ENCODE results near the gene PTPN21.
A peak's percentile ranks its signal among the peaks of the same experiment; 100 is the strongest.
"Not testable (repeated sequence)": the region's sequence is repeated elsewhere in the genome, so short reads cannot be mapped to it uniquely, and the experiment has no call there.

Gene PTPN21

DNA sequence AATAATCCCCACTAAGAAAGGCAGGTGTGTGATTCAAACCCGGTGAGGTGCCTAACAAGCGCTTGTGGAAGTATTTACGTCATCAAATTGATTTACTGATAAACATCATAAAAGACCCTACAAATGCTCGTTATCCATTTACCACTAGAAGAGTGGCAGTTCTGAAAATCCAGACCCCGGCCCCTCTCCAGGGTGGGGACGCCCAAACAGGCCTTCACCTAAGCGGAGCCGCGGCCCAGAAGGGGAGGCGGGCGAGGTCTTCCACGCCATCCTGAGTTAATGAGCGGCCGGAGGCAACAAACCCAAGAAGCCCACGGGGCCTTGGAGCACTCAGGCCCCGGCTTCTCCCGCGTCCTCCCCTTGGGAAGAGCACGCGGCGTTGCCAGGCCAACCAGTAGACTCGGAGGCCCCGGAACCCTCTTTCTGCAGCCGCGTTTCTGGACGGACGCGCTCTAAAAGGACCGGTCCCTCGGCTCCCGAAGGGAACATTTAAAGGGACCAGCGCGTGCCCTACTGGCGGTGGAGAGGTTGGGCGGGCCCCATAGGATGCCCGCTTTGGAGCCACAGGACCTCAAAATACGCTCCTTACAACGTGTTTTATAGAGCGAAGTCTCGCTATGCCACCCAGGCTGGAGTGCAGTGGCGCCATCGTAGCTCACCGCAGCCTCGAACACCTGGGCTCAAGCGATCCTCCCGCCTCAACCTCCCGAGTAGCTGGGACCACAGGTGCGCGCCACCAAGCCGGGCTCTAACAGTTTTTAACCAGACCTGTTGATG is 3.5 kb downstream of the PTPN21 start:
- DNase-seq = peak; percentile 90

DNA sequence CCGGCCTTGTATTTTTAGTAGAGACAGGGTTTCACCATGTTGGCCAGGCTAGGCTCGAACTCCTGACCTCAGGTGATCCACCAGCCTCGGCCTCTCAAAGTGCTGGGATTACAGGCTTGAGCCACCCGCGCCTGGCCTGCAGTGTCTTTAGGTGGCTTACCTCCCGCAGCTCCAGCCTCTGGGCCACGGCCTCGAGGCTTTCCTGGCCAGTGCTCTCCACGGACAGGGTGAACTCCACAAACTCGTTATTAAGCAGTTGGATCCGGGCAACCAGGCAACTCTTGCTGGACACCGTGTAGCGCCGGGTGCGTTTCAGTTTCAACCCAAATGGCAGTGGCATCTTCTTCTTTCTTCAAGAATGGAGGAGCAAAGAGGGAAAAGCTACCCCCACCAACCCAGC is 4.7 kb downstream of the PTPN21 start:
- DNase-seq = no peak

DNA sequence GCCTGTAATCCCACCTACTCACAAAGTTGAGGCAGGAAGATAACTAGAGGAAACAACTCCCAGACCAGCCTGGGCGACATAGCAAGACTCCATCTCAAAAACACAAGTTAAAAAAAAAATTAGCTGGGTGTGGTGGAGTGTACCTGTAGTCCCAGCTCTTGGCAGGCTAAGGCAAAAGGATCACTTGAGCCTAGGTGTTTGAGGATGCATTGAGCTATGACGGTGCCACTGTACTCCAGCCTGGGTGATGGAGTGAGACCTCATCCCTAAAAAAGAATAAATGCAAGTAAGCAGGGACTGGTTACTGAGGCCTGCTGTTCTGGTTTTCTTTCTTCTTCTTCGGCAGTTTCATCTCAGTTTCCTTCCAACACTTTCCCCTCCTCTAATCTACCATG is 7.4 kb downstream of the PTPN21 start:
- no peak for DNase-seq

DNA sequence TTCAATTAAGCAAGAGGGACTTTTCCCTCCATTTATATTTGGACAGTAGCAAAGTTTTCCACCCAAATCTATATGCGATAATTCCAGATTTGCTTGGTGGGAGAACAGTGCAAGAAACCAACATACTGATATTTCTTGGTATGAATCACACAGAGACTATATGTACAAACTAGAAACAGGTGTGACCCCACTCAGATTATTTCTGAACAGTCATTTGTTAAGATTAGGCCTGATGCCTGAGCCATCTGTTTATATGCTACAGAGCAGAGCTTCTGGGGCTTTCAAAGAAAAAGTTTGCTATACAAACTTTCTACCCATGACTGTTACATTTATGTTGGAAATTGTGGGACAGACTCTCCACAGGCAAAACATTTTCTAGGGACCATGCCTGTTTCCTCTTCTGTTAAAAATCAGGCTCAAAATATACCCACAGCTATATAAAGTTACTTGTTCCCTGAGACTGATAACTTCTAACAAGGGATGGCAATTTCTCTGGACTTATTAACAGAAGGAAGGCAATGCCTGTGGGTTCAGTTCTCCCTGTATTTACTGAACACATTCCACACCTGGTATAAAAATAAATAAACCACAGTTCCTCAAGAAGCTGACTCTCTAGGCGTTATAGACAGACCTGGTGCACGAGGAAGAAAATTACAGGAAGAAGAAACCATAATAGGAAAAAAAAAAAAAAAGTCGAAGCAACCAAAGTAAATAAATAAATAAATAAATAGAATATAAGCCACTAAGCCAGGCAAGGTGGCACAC is 8.0 kb downstream of the PTPN21 start:
- no peak for DNase-seq

DNA sequence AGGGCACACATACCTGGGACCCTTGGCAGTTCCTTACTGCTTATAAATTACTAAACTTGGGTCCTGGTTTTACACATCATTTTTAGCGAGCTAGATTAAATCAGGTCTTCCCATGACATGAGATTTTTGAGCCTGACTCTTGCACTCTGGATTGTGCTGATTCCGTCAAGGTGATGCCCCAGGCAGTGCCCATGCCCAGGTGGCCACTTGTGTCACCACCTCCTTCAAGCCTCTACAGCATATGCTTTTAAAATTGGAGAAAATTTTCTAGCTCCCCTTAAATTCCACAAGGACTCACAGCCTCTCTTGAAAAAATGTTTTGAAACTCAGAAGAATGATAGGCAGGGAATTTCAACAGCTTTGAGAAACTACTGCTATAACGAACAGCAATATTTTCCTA is 9.6 kb downstream of the PTPN21 start:
- DNase-seq = no peak

DNA sequence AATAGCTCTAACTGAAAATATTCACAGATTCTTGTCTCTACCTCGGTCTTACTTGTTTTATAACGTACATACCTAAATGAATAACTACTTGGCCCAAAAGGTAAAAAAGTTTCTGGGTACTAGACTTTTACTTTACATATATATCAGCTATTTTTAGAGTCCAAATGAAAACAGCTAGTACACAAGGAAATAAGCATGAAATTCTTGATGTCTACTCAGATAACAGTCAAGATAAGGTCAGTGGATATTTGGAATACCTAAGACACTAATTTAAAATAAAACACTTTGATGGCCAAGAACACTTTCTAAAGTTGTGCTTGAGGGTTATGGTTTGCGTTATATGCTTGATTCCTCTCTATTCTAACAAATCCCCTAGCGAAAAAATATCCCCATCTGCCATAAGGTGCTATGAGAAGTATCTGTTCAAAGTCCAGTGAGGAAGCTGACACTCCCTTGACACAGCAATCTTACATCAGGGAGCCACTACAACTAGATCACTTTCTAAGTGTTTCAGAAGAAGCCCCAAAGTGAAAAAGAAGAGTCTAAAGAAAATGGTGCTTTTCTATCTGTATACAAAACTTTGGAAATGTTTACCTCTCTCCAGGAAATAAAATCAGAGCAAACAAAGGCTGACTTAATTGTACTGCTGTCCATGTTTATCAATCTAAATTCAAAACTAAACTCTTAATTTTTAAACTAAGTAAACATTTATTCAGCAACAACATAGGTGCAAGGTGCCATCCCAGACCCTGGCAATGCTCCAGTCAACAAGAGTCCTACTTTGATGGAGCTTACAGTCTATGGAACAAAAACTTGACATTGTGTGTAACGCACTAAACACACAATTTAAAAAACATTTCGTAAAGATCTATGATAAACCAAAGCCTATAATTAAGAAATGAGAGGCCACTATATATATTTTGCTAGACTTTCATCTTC is 11.7 kb downstream of the PTPN21 start:
- DNase-seq = no peak

DNA sequence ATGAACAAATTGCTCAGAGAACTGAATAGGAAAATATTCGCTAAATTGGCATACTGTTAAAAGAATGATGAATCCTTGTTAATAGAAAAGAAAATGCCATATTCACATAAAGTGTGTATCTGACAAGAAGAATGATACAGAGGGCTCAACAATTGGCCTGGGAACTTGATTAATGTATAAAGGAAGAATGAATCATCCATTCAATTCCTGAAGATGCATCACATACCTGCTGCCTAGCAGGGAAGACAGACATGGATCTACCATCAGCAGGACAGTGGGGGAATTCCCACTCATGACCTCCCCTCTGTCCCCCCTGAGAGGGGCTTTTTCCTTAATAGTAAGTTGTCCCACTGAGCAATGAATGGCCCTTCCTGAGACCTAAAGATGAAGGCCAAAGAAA is 13.5 kb downstream of the PTPN21 start:
- no peak for DNase-seq

DNA sequence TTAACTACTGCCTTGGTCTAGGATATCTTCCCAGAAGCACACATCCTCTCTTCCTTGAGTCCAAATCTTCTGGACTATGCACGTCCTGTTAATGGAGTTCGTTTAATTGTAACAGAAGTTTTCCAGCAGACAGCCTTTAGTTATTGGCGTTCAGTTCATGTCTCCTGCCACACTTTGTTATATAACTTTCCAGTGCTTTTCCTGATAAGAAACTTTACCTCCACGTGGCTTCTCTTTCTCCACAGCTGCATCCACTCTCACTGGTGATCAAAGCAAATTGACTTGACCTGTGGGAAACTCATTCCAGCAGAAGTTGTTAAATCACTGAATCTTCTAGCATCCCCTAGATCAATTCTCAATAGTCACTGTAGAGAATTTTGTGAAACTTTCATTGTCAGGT is 19.0 kb downstream of the PTPN21 start:
- no peak for DNase-seq

DNA sequence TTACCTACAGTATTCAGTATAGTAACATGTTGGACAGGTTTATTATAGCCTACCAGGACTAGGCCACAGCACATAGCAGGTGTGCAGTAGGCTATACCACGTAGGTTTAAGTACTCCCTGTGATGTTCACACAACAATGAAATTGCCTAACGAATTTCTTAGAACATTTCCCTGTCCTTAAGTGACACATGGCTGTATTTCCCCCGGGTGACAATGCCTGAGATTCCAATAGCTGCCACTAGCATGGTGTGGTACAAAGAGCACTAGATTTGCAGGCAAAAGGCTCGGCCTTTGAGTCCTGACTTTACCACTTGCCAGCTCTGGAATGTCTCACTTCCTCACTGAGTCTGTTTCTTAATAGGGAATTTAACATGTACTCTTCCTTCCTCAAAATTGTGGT is 19.7 kb downstream of the PTPN21 start:
- DNase-seq = no peak

DNA sequence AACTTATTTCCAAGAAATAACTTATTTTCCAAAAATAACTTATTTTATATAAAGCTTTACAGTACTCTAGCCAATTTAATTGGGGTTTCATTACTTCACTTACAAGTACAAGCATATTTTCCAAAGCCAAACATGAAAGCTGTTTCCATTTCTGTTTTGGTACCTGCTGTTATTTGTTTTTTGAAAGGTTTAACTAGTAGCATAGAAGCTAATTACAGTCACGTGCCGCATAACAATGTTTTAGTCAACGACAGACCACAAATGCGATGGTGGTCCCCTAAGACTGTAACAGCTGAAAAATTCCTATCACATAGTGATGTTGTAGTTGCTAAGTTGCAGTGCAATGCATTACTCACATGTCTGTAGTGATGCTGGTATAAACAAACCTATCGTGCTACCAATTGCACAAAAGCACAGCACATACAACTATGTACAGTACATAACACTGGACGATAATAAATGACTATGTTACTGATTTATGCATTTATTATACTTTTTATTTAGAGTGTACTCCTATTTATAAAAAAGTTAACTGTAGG is 21.7 kb downstream of the PTPN21 start:
- no peak for DNase-seq

DNA sequence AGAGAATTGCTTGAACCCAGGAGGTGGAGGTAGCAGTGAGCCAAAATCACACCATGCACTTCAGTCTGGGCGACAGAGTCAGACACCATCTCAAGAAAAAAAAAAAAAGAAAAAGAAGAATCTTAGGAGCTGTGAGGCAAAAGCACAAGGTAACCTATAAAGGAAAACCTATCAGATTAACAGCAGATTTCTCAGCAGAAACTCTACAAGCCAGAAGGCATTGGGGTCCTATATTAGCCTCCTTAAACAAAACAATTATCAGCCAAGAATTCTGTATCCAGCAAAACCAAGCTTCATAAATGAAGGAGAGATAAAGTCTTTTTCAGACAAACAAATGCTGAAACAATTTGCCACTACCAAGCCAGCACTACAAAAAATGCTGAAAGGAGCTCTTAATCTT is 24.9 kb downstream of the PTPN21 start:
- DNase-seq = not testable (repeated sequence)

DNA sequence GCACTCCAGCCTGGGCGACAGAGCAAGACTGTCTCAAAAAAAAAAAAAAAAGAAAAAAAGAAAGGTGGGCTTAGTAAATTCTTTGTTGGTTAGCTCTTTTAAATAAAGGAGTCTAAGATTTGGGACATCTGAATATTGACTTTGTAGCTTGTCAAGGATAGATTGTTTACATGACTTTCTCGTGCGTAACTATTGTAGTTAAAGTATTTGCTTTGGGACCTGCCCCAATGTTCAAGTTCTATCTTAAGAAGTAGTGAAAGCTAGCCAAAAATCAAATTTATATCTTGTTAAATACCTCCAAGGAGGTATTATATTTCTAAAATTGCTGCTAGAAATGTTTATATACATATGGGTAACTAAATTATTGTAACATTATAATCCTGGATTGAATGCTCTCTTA is 32.4 kb downstream of the PTPN21 start:
- no peak for DNase-seq

DNA sequence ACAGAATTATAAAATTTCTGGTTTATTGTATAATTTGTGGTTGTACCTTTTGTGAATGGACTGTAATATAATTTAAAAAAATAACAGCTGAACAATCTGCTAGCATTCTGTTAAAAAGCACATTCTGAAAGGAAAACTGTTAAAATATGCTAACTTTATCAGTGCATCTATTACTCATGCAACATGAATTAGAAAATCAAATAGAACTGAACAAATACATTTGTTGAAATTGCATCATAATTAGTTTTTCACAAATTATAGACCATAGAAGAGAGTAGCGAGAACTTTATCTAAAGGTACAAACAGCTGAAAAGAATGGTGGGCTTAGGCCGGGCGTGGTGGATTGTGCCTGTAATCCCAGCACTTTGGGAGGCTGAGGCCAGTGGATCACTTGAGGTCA is 33.0 kb downstream of the PTPN21 start:
- DNase-seq = no peak

DNA sequence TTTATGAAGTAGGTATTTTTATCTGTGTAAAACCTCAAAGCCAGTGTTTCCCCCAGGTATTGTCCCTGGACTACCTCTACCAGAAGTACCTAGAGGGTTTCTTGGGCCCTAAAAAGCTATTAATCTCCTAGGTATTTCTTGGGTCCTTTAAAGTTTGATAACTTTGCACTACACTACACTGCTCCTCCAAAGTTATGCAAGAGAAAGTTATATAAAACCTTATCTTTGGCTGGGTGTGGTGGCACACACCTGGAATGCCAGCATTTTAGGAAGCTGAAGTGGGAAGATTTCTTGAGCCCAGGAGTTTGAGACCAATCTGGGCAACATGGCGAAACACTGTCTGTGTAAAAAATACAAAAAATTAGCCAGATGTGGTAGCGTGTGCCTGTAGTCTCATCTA is 34.9 kb downstream of the PTPN21 start:
- DNase-seq = no peak

DNA sequence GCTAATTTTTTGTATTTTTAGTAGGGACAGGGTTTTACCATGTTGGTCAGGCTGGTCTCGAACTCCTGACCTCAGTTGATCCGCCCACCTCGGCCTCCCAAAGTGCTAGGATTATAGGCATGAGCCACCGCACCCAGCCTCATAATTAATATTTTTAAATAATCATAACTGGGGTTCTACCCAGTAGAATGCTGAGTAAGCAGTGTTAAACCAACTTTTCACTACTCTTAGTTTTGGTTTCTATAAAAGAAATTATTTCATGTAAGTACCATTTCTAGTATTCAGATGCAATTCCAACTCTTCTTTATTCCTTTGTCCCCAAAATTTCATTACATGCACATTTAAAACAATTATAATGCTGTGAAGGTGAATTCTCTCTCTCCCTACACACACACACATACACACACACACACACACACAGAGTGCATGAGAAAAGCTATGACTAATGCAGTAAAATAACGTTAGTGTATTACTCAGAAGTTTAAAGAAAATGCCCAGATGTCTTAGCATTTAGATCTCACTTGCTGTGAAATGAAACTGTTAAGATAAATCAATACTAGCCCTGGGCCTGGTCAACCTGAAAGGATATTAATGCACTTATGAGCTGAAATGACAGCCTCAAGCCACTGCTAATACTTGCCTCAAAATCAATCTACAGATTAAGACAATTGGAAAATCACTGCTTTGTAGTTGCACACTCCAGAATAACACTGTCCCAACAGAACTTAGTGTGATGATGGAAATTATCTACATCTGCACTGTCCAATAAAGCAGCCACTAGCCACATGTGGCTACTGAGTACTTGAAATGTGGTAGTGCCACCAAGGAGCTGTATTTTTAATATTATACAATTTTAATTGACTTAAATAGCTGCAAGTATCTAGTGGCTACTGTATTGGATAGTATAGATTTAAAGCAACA is 36.0 kb downstream of the PTPN21 start:
- no peak for DNase-seq

DNA sequence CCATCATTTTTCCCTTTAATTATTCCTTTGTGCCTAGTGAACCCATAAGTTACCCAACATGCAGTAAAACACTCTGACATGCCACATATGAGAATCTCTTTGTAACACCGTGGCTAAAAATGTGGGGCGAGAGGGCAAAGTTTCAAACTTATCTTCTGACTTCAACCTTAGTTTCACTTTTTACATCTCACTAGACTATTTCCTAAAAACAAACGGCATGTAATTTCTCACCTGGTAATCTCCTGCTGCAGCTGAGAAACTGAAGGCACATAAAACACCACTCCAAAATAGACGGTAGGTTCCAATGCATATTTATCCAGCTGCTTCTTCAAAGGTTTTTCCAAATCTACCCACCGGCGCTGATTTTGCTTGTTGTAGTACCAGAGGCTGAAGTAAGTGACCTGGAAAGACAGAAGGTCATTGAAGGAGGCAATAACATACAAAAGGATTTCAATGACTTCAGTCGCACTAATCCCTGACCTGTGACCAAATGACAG is 37.9 kb downstream of the PTPN21 start:
- no peak for DNase-seq

DNA sequence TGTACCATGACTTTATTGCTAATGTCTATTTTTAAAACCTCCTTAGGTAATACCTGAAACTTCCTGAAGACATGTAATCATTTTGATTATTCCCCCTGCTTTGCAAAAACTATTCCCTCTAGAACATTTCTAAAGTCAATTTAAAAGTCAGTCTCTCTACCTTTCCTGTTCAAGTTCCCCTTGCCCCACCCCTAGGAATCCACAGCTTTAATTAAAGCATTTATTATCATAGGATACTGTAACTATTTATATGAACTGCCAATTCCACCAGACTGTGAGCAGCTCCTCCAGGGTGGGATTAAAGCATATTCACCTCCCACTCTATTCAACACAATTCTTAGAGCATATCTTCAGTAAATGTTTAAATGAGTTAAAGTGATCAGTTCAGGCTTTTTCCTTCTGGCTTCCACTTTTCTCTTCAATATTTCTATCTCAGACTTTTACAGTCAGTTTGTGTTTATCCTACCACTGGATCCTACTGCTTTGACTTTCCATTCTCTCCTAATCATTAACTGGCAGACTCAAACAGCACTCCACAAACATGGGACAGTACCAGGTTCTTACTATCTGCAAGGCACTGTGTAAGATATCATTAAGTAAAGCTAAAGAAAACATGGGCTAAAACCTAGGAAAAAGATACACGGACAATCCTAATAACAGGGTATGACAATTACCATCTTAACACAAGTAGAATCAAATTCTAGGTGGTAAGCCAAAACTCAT is 39.1 kb downstream of the PTPN21 start:
- DNase-seq = no peak

DNA sequence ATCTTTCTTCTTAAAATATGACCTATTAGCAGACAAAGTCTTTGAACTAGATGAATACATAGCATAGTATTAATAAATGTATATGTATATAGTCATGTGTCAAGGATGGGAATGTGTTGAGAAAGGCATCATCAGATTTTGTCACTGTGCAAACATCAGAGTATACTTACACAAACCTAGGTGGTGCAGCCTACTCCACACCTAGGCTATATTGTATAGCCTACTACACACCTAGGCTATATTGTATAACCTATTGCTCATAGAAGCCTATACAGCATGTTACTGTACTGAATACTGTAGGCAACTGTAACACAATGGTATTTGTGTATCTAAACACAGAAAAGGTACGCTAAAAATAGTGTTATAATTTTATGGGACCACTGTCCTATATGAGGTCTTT is 47.6 kb downstream of the PTPN21 start:
- DNase-seq = no peak

DNA sequence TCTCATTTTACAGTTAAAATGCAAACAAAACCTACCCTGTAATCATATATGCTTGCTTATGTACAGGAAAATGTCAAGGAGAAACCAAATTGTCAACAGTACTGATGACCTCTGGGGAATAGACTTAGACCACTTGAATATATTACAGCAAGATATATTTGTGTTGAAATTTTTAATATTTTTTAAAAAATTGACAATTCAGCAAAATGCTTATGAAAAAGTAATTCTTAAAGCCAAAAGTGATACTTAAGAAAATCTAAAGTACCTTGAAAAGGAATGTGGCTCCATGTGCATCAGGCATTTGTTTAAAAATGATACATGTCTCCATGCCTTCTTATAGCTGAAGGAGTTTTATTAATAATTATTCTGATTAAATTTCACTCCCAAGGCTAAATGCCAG is 49.2 kb downstream of the PTPN21 start:
- no peak for DNase-seq

DNA sequence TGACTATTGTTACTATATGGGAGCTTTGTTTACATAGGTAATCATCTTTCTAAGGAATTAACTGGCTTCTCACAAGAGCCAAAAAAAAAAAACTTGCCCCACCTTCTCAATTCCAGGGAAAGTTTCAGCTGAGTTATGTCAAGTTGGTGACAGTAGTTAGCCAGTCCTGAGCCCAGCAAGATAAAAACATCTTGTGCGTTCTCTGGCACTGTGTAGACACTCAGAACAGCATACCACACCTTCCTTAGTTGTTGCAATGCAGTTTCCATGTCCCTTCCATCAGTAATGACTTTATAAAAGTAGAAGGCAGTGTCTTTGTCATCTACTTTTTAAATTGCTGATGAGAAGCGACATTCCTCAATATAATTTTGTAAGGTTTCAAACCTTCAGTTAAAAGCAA is 50.2 kb downstream of the PTPN21 start:
- DNase-seq = no peak

DNA sequence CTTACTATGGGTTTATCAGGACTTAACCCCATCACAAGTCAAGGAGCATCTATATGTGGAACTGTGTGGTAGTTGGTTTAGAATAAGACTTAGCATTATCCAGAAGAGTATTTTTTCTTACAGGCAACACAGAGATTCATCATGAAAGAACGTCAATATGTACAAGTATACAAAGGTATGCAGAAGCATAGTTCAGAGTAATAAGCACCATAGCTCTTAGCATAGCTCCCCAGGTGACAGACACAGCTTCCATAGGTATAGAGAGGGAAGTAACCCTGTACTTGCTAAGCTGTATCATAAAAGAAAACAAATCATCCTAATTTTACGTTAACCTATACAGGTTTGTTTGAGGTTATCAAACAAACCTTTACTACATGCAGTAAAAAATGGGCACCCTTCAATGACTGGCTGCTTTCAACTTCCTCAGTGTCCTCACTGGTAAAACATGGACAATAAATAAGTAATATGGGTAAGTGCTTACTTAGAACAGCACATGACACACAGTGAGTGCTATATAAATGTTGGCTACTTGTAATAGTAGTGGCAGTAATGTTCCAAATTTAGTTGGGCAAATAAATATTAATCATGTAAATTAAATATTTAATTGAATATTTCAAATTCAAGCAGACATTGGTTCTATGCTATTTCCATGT is 50.9 kb downstream of the PTPN21 start:
- no peak for DNase-seq
